OCI-M1 (cell line): Measurements from ENCODE around the gene PTGIS.

ENCODE experiments used
- DNase-seq: peaks from one replicate; lab custom pipeline; 2025; lab: John Stamatoyannopoulos, UW

Gene PTGIS

DNA sequence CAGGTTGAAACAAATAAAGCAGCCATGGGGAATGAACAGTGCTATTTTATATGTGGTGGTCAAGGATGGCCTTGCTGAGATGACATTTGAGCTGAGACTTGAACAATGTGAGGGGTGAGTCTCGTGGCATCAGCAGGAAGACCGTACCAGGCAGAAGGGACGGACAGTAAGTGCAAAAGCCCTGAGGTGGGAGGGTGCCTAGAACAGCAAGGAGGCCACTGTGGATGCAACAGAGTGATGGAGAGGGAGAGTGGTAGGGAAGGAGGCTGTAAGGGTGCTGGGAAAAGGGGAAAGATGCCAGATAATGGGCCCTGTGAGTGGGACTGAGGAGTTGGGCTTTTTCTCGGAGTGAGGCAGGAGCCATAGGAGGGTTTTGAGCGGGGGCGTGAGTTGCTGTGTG is 97.0 kb downstream of the PTGIS start:
- DNase-seq: no peak

DNA sequence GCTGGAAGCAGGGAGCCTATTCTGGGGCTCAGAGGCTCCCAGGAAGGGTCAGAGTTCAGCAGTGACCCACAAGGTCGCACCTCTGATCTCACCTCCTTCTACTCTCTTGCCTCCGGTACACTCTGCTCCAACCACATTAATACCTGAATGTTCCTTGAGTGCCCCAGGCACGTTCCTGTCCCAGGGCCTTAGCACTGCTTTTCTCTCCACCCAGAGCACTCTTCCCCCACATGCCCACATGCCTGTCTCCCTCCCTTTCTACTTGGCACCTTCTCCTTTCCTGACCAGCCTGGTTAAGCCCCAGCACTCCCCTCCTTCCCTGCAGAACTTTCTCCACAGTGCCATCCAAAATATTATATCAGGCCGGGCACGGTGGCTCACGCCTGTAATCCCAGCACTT is 98.9 kb downstream of the PTGIS start:
- DNase-seq: no peak

DNA sequence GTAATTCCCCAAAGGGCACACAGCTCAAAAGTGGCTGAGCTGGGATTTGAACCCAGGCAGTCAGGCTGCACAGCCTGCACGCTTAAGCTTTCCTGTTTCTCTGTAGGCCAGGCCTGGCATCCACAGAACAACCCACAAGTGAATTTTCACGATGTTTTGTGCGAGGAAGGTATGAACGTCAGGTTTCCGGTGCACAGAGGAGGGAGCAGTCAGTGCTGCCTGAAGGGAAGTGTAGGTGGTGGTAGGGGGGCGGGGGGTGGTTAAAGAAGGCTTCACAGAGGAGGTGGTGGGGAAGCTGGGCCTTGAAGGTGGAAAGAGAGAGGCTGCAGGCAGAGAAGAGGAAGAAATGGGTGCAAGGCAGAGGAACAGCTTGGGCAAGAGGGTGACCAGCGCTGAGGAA is 99.5 kb downstream of the PTGIS start:
- no peak for DNase-seq

DNA sequence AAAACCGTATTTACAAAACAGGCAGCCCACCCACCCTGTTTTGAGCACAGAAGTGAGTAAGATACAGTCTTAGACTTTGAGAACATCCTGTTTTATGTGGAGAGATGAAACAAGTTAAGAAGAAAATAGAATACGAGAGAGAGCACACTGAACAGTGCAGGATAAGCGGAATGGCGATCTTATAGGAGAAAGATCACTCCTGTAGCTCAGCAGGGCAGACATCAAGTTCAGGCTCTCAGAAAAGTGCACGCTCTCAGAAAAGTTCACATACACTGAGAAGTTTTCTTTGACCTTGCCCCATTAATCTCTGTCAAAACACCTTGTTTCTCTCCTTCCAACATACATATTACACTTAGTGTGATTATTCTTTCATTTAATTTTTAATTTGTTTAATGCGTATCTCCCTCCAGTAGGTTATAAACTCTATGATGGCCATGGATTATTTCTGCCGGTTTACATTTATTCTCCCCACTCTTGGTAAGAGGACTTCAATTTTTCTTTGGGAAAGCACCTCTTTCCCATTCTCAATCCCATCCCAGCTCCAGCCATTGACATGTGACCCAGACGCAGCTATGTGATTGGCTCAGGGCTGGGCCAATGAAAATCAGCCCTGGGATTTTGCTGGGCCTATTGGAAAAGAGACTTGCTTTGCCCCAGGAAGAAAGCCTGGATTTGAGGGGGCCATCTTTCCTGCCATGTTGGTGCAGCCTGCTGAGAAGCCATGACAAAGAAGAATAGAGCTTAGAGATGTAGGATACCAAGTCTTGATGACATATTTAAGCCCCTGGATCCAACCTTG is 101.6 kb downstream of the PTGIS start:
- no peak for DNase-seq

DNA sequence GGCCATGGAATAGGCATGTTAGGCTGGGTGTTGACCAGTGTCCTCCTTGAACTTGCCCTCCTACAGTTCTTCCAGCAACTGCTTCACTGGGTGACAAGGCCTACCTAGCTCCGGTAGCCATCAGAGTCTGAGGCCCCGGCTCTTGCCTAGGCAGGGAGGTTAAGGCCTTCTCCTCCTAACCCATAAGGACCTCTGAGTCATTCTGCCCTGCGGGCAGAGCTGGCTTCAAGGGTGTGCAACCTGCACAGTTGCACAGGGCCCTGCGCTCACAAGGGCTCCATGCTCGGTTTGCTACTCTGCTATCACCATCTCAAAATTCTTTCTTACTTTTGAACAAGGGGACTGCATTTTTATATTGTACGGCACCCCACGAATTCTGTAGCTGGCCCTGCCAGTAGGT is 103.4 kb downstream of the PTGIS start:
- no peak for DNase-seq

DNA sequence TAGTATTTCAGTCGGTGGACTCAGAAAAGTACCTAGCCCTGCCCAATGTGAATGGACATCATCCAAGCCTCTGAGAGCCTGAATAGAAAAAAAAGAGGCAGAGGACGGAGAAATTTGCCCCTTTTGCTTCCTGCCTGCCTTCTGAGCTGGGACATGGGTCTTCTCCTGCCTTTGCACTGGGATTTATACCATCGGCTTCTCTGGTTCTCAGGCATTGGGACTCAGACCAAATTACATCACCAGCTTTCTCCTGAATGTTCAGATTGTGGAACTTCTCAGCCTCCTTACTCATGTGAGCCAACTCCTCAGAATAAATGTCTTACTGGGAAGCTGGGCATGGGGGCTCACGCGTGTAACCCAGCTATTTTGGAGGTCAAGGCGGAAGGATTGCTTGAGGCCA is 105.3 kb downstream of the PTGIS start:
- no peak for DNase-seq

DNA sequence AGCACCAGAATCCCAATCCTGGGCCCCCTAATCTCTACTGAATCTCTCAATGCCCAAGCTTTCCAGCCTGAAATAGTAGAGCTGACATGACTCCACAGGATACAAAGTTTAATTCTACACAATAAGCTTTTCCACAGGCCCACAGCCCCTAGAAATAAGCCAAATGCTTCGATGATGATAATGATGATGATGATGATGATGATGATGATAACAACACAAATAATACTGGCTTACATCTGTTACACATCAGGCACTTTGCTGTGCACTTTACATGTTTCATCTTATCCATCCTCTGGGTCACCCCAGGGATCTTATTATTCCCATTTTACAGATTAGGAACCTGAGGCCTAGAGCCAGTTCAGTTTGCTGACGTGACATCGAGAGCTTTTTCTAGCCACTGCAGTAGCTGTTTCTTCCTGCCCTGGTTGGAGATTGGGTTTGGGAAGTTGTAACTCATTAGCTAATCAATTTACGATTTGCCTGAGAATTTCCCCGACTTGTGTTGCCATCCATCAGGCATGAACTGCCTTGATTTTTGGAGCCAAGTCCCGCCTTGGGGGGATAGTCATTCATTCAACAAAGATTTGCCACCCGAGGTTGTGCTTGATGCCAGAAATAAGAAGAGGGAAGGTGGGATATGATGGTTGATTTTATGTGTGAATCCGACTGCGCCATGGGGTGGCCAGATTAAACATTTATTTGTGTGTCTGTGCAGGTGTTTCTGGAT is 105.9 kb downstream of the PTGIS start:
- no peak for DNase-seq

DNA sequence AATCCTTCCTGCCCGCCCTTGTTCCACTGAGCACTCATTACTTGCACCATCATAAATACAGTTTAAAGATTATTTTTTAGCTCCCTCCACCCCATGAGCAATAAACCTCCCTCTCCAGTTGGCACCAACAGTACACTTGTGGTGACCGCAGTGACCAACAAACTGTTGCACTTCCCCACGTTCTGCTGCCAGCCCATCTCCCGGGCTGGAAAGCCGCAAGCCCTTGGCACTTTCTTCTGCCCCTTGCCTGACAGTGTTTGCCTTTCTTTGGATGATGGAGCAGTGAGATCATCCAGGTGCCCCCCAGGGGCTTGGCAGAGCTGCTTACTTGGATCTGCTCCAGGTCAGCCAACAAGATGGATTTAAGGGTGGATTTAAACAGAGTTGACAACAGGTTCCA is 107.0 kb downstream of the PTGIS start:
- no peak for DNase-seq

DNA sequence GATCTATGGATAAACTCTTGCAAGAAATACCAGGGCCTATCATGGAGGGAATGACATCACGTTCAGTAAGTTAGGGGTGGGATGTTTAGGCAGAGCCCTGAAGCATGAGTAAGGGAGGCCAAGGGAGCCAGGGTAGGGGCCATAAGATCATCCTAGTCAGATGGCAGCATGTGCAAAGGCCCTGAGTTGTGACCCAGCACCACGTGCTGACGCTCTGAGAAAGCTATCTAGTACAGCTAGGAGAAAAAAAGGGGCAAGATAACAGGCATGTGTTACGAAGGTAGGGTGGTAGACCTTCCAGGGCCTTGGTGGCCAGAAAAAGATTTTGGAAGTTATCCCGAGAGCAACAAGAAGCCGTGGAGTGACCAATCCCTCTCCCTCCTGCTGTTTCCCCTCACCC is 107.8 kb downstream of the PTGIS start:
- no peak for DNase-seq

DNA sequence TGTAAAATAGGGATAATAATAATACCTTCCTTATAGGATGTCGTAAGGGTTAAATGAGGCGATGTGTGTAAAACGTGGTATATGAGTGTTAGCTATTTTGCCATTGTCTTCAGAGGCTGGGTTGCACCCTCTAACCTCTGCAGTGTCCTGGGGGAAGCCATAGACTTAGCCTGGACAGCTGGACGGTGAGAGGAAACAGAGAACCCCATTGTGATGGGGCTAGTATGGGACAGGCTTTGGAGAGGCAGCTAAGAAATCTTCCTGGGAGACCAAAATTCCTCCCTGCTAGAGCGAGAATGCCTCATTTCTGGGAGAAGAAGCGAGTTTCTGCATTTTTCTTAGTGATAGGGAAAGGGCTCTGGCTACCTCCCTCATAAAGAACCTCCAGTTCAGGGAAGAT is 108.3 kb downstream of the PTGIS start:
- DNase-seq: no peak

DNA sequence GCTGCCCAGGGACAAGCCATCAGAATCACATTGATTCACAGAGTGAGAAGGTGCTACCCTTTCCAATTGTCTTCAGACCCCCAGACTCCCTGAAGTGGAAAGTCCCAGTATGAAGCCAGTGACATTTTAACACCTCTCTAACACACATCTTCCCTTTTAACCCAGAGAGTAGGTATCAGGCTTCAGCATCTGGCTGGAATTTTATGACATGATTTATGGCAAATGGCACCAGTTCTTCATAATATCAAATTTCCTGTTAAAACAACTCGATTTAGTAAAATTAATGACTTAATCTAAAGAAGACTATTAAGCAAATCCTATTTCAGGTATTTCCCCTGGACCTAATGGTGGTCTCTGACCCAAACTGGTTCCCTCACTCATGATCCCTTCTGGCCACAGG is 110.5 kb downstream of the PTGIS start:
- DNase-seq: no peak

DNA sequence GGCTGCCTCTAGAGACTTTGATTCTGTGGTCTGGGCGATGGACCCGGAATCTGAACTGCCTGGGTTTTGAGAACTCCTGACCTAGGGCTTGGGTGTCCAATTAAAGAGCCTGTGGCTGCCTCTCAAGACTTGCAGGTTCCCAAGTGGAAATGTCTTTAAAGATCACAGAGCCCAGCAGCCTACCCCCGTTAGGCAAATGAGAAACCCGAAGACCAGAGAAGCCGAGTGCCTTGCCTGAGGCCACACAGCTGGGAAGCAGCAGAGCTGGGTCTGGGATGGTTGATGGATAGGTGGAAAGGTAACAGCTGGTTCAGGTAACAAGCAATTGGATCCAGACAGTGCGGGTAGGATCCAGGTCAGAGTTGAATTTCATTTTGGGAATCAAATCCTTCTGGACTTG is 111.3 kb downstream of the PTGIS start:
- DNase-seq: no peak

DNA sequence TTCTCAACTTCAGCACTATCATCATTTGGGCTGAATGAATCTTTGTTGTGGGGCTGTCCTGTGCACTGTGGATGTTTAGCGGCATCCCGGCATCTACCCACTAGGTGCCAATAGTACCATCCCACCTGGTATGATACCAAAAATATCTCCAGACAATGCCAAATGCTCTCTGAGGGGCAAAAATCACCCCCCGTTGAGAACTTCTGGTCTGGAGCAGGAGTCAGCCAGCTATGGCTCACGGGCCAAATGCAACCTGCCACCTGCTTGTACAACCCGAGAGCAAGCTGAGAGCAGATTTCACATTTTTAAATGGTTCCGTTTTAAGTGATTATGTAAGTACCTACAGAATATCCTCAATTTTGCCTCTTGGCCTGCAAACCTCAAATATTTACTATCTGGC is 112.2 kb downstream of the PTGIS start:
- no peak for DNase-seq
